Panc1 (cell line): ENCODE measurements around the gene UCP2.

Source experiments
- CTCF ChIP-seq: fragments of 450-650 bp; IDR thresholded peaks from 2 replicates; pipeline ENCODE4 v1.5.1; 2017; ENCODE audit warnings: mild to moderate bottlenecking
- TF ChIP-seq, protein P1 (sequence below), 2 experiments: IDR thresholded peaks; 2 replicates each; pipeline ENCODE4 v1.6.1; 2011 to 2012; ENCODE audit warnings: low read depth in 2 of 2, control low read depth in 1 of 2, low read length in 1 of 2, mild to moderate bottlenecking in 1 of 2, moderate library complexity in 1 of 2; ENCODE audit not compliant: insufficient read depth in 1 of 2

- TF ChIP-seq CTCF, result no peak
- TF ChIP-seq, protein P1, sequence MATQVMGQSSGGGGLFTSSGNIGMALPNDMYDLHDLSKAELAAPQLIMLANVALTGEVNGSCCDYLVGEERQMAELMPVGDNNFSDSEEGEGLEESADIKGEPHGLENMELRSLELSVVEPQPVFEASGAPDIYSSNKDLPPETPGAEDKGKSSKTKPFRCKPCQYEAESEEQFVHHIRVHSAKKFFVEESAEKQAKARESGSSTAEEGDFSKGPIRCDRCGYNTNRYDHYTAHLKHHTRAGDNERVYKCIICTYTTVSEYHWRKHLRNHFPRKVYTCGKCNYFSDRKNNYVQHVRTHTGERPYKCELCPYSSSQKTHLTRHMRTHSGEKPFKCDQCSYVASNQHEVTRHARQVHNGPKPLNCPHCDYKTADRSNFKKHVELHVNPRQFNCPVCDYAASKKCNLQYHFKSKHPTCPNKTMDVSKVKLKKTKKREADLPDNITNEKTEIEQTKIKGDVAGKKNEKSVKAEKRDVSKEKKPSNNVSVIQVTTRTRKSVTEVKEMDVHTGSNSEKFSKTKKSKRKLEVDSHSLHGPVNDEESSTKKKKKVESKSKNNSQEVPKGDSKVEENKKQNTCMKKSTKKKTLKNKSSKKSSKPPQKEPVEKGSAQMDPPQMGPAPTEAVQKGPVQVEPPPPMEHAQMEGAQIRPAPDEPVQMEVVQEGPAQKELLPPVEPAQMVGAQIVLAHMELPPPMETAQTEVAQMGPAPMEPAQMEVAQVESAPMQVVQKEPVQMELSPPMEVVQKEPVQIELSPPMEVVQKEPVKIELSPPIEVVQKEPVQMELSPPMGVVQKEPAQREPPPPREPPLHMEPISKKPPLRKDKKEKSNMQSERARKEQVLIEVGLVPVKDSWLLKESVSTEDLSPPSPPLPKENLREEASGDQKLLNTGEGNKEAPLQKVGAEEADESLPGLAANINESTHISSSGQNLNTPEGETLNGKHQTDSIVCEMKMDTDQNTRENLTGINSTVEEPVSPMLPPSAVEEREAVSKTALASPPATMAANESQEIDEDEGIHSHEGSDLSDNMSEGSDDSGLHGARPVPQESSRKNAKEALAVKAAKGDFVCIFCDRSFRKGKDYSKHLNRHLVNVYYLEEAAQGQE (IDR thresholded peaks at IDR 0.05; ENCODE audit: insufficient read depth in 1 of 2, low read depth in 2 of 2, low read length in 1 of 2), result no peak
Observed at GRCh38 chr11:74004759-74005615, 22.3 kb upstream of the UCP2 start.
